ENCODE results near the gene GALNT14. TPM values are rescaled to one million over a fixed set of nuclear protein-coding genes. Genes with fewer than 3 reads are reported as not detected.

GALNT14 gene
- total and polyA plus RNA-seq, 2 donors (not counting 1 experiment from before 2014, with no cell fraction given), result 3.1 to 6.2 TPM

DNA sequence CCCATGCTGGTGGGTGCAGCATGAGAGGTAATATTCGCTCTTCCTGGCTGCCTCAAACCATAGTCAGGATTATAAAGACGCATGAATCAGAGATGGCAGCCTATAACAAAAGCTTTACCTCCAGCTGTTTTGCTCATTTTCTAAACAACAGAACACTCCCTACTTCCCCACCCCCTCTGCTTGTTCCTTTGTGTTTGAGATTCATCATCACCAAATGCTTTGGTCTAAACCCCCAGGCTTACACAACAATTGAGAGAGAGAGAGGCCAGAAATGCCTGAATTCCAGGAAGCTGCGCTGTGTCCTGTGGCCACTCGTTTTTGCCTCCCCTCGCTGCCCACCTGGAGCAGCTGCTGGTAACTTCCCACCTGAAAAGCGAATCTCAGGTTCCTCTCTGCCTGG lies 252.2 kb downstream of the GALNT14 start:
- ChIA-PET POLR2A (no interaction called here), CTCF (no interaction called here)
- no peaks in the 10 kb centered on the region for H3K36me3 ChIP-seq (replicated peaks in 1 of 2; ENCODE audit: control extremely low read depth in 1 of 2, control insufficient read depth in 1 of 2, extremely low read depth in 1 of 2, insufficient read depth in 2 of 2, low read length in 1 of 2)
- Mint-ChIP-seq H3K27ac (no peak overlapping the region), H3K4me3 (no peak overlapping the region), H3K27me3 (no peaks in the 10 kb centered on the region), H3K9me3 (ENCODE audit: insufficient read depth) (no peaks in the 10 kb centered on the region), H3K4me1 (no peaks in the 10 kb centered on the region)
- no peaks in the 10 kb centered on the region for H3K9me3 ChIP-seq (ENCODE audit: control extremely low read depth in 1 of 3, control insufficient read depth in 2 of 3, insufficient read depth in 1 of 3, low read length in 2 of 3)
- no peak for ATAC-seq (ENCODE audit: low read depth)
- DNase-seq, result no peak
- WGBS (ENCODE audit: insufficient coverage), result 93% methylated on average over 6 of the region's 6 CpGs
- H3K4me3 ChIP-seq (ENCODE audit: control extremely low read depth in 1 of 5, extremely low read depth in 1 of 5, insufficient read depth in 1 of 5, low read depth in 2 of 5, low read length in 4 of 5), result no peak overlapping the region
- no peaks in the 10 kb centered on the region for H3K27me3 ChIP-seq (replicated peaks in 1 of 4; ENCODE audit: control extremely low read depth in 1 of 4, control insufficient read depth in 3 of 4, insufficient read depth in 4 of 4, low read length in 3 of 4)
- H2AFZ ChIP-seq (ENCODE audit: insufficient read depth, low read depth, low read length, poor library complexity, severe bottlenecking), result no peak overlapping the region
- H3K4me1 ChIP-seq (ENCODE audit: control insufficient read depth in 2 of 2, insufficient read depth in 2 of 2, low read length in 2 of 2), result no peaks in the 10 kb centered on the region
- H3K27ac ChIP-seq (ENCODE audit: low read length in 2 of 2), result no peak overlapping the region
- no peak overlapping the region for H3K9ac ChIP-seq (ENCODE audit: low read length)
- no peaks in the 10 kb centered on the region for H3K79me2 ChIP-seq (ENCODE audit: control insufficient read depth, insufficient read depth, low read length)
- intact Hi-C loops (cut with micrococcal nuclease), result no loop called here
- no peaks in the 10 kb centered on the region for H4K20me1 ChIP-seq (ENCODE audit: control insufficient read depth, insufficient read depth, low read length, poor library complexity, severe bottlenecking)
- TF ChIP-seq, protein P1, sequence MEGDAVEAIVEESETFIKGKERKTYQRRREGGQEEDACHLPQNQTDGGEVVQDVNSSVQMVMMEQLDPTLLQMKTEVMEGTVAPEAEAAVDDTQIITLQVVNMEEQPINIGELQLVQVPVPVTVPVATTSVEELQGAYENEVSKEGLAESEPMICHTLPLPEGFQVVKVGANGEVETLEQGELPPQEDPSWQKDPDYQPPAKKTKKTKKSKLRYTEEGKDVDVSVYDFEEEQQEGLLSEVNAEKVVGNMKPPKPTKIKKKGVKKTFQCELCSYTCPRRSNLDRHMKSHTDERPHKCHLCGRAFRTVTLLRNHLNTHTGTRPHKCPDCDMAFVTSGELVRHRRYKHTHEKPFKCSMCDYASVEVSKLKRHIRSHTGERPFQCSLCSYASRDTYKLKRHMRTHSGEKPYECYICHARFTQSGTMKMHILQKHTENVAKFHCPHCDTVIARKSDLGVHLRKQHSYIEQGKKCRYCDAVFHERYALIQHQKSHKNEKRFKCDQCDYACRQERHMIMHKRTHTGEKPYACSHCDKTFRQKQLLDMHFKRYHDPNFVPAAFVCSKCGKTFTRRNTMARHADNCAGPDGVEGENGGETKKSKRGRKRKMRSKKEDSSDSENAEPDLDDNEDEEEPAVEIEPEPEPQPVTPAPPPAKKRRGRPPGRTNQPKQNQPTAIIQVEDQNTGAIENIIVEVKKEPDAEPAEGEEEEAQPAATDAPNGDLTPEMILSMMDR (IDR thresholded peaks at IDR 0.05), result no peak
- no peak for TF ChIP-seq EZH2 (IDR thresholded peaks at IDR 0.05; ENCODE audit: borderline replicate concordance, insufficient read depth, low read depth, low read length, poor library complexity, severe bottlenecking)
- no peak overlapping the region for H3K4me2 ChIP-seq (replicated peaks; ENCODE audit: low read depth, low read length, poor library complexity, severe bottlenecking)

DNA sequence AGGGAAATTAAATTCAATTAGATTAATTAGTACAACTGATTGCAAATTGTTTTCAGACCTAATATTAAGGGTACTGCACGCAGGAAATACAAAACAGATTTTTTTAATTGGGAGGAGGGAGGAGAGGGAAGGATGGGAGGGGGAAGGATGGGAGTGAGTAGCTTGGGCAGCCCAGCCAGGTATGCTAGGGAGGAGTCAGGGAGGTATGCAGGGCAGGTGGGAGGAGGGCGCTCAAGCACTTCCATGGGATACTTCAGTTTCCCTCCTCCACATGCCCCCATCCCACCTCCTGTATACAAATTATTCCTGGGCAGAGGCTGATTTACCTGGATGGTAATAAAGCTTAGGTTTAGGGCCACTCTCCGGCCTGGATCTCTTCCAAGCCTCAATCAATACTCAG lies 254.4 kb downstream of the GALNT14 start:
- Histone ChIP-seq H3K9ac (ENCODE audit: low read length) (no peak overlapping the region), H3K79me2 (ENCODE audit: control insufficient read depth, insufficient read depth, low read length) (no peaks in the 10 kb centered on the region), H3K36me3 (replicated peaks in 1 of 2; ENCODE audit: control extremely low read depth in 1 of 2, control insufficient read depth in 1 of 2, extremely low read depth in 1 of 2, insufficient read depth in 2 of 2, low read length in 1 of 2) (no peaks in the 10 kb centered on the region), H4K20me1 (ENCODE audit: control insufficient read depth, insufficient read depth, low read length, poor library complexity, severe bottlenecking) (no peaks in the 10 kb centered on the region), H3K4me3 (ENCODE audit: control extremely low read depth in 1 of 5, extremely low read depth in 1 of 5, insufficient read depth in 1 of 5, low read depth in 2 of 5, low read length in 4 of 5) (no peak overlapping the region), H3K27me3 (replicated peaks in 1 of 4; ENCODE audit: control extremely low read depth in 1 of 4, control insufficient read depth in 3 of 4, insufficient read depth in 4 of 4, low read length in 3 of 4) (no peaks in the 10 kb centered on the region), H3K9me3 (ENCODE audit: control extremely low read depth in 1 of 3, control insufficient read depth in 2 of 3, insufficient read depth in 1 of 3, low read length in 2 of 3) (no peaks in the 10 kb centered on the region), H3K4me1 (ENCODE audit: control insufficient read depth in 2 of 2, insufficient read depth in 2 of 2, low read length in 2 of 2) (no peaks in the 10 kb centered on the region), H3K27ac (ENCODE audit: low read length in 2 of 2) (no peak overlapping the region), H3K4me2 (replicated peaks; ENCODE audit: low read depth, low read length, poor library complexity, severe bottlenecking) (no peak overlapping the region), H2AFZ (ENCODE audit: insufficient read depth, low read depth, low read length, poor library complexity, severe bottlenecking) (no peak overlapping the region)
- TF ChIP-seq, protein P1 (IDR thresholded peaks at IDR 0.05), result no peak
- no peak for TF ChIP-seq EZH2 (IDR thresholded peaks at IDR 0.05; ENCODE audit: borderline replicate concordance, insufficient read depth, low read depth, low read length, poor library complexity, severe bottlenecking)
- Mint-ChIP-seq H3K27me3 (peaks cover 3% of the 10 kb centered on the region), H3K27ac (no peak overlapping the region), H3K4me3 (no peak overlapping the region), H3K4me1 (no peaks in the 10 kb centered on the region), H3K9me3 (ENCODE audit: insufficient read depth) (no peaks in the 10 kb centered on the region)
- ChIA-PET POLR2A (no interaction called here), CTCF (no interaction called here)
- intact Hi-C loops (cut with micrococcal nuclease), result no loop called here
- WGBS (ENCODE audit: insufficient coverage), result 90% methylated on average over 2 of the region's 3 CpGs
- ATAC-seq (ENCODE audit: low read depth) (no peak), DNase-seq (no peak)

All from B cell (primary cell).